Pancreas (tissue), 10 donors: Measurements from ENCODE around the gene SOCS3. TPM values are rescaled to one million over a fixed set of nuclear protein-coding genes. Genes with fewer than 3 reads are reported as not detected.
A peak's percentile ranks its signal among the peaks of the same experiment; 100 is the strongest.

Source experiments
- ATAC-seq, 4 donors: fragments of 200-7000 bp; cut with Tn5 transposase; one replicate each; pipeline versions ENCODE4 v1.8.0 to v1.9.1; 2020; ENCODE audit warnings: mild to moderate bottlenecking in 4 of 4, moderate library complexity in 4 of 4
- DNase-seq, 6 donors: peaks; one replicate each; pipeline ENCODE4 v3.0.0-alpha.2; 2020
- FAIRE-seq: peaks from 2 replicates; lab custom pipeline; 2012; peaks lifted over from hg19 to GRCh38; lab: Jason Lieb, UNC
- H3K27ac ChIP-seq, 4 donors: fragments of 200-600 bp; sonication (generic); 1 replicate in 3 of 4; 2 replicates in 1 of 4; pipeline versions ENCODE4 v1.5.0 to v1.8.0; 2020
- H3K27me3 ChIP-seq, 4 donors: fragments of 200-600 bp; one replicate each; pipeline ENCODE4 v1.8.0; 2021
- H3K36me3 ChIP-seq, 3 donors: fragments of 200-600 bp; sonication (generic) in 1 of 3; one replicate each; pipeline versions ENCODE4 v1.5.0 to v1.8.0; 2020 to 2021
- H3K4me1 ChIP-seq, 3 donors: fragments of 200-600 bp; one replicate each; pipeline ENCODE4 v1.8.0; 2021
- H3K4me3 ChIP-seq, 4 donors: fragments of 200-600 bp; sonication (generic) in 2 of 4; one replicate each; pipeline versions ENCODE4 v1.5.0 to v1.8.0; 2020 to 2021
- H3K9me3 ChIP-seq, 4 donors: fragments of 200-600 bp; one replicate each; pipeline ENCODE4 v1.8.0; 2021
- CTCF ChIP-seq, 4 donors: fragments of 200-600 bp; sonication (generic) in 3 of 4; IDR thresholded peaks; one replicate each; pipeline versions ENCODE4 v1.5.0 to v1.8.0; 2021; ENCODE audit warnings: antibody characterized with exemption in 4 of 4
- whole genome bisulfite sequencing, 2 donors: extraction: QIAGEN DNeasy Blood & Tissue Kit; methylation state at CpG; one replicate each; pipeline ENCODE4 v1.1.7; 2013; 5-methylcytosine and 5-hydroxymethylcytosine counted together
- intact Hi-C, 3 donors: fragments of 100-400 bp; cut with DNase I; formaldehyde crosslinking; loops; one replicate each; pipeline versions ENCODE4 v1.11.1 to v1.14.2; 2022
- polyA plus RNA-seq, 2 donors: library from polyadenylated mRNA; stranded (reverse); fragments of 200-250 nt; gene quantifications; one replicate each; pipeline ENCODE4 v1.2.3, GENCODE V29; 2013
- total RNA-seq, 6 donors: library from RNA; stranded (reverse); fragmentation: NEBNext Ultra II Directional in 4 of 6; extraction: Animal tissue kit (Norgen Biotek cat#: 25700) in 4 of 6; gene quantifications; one replicate each; pipeline versions ENCODE4 v1.2.1 to v1.2.4, GENCODE V29; 2021 to 2023
- donor health status: healthy with polysubstance abuse.
- donor health status: DM: no; HTN: no; CAD: no; lungs with moderate emphysema.
- donor health status: DM: no; HTN: no; CAD: no.
- donor health status: control.
- donor health status: control.
- donor health status: Bipolar disorder and iron deficiency.
- donor health status: DM: yes; HTN: yes; CAD: no.
- donor health status: DM: no; HTN: no; CAD: no.
- donor health status: DM: no; HTN: no; CAD: no.
- donor health status: DM: yes; HTN: yes; CAD: no.

SOCS3 gene
- total and polyA plus RNA-seq, 8 donors, result 5.7 to 53.3 (median 22.8) TPM

- no peak overlapping the region for H3K27ac ChIP-seq
- H3K9me3 ChIP-seq, result no peaks in the 10 kb centered on the region
- intact Hi-C loops, result no loop called here
- ATAC-seq (no peak), FAIRE-seq (no peak), DNase-seq (peak in 1 of 6 donors; percentile 50)
- H3K4me3 ChIP-seq, result no peak overlapping the region
- 78 to 84% methylated on average over 10 of the region's 10 CpGs for WGBS, 2 donors
- H3K4me1 ChIP-seq, result peaks cover 9 to 24% (median 11%) of the 10 kb centered on the region in 3 donors
- no peaks in the 10 kb centered on the region for H3K27me3 ChIP-seq
- no peak for TF ChIP-seq CTCF (IDR thresholded peaks at IDR 0.05)
- no peaks in the 10 kb centered on the region for H3K36me3 ChIP-seq
Observed at GRCh38 chr17:78340183-78340955, 19.5 kb downstream of the SOCS3 start.

- Histone ChIP-seq H3K4me1 (peaks cover 9 to 17% (median 10%) of the 10 kb centered on the region in 3 donors), H3K27ac (peak overlapping the region in 2 of 4 donors; percentile 38 to 46), H3K36me3 (no peaks in the 10 kb centered on the region), H3K4me3 (no peak overlapping the region), H3K9me3 (no peaks in the 10 kb centered on the region), H3K27me3 (no peaks in the 10 kb centered on the region)
- DNase-seq (peak in 2 of 6 donors; percentile 30 to 54), FAIRE-seq (no peak), ATAC-seq (peak; percentile 10 to 29 (median 14))
- intact Hi-C loops, result no loop called here
- no peak for TF ChIP-seq CTCF (IDR thresholded peaks at IDR 0.05)
- WGBS, 2 donors, result 35 to 36% methylated on average over 11 of the region's 11 CpGs
Observed at GRCh38 chr17:78338486-78339259, 21.2 kb downstream of the SOCS3 start.

GRCh38 chr17:78337244-78338109 lies 22.4 kb downstream of the SOCS3 start:
- 83 to 88% methylated on average over 19 of the region's 19 CpGs for WGBS, 2 donors
- no peaks in the 10 kb centered on the region for H3K9me3 ChIP-seq
- H3K36me3 ChIP-seq, result no peaks in the 10 kb centered on the region
- DNase-seq (peak in 1 of 6 donors; percentile 42), ATAC-seq (peak in 2 of 4 donors; percentile 12 to 21), FAIRE-seq (no peak)
- TF ChIP-seq CTCF (IDR thresholded peaks at IDR 0.05), result no peak
- no peak overlapping the region for H3K27ac ChIP-seq
- H3K4me3 ChIP-seq, result no peak overlapping the region
- no peaks in the 10 kb centered on the region for H3K27me3 ChIP-seq
- intact Hi-C loops, result no loop called here
- H3K4me1 ChIP-seq, result peaks cover 3 to 5% (median 4%) of the 10 kb centered on the region in 3 donors

- no peaks in the 10 kb centered on the region for H3K4me1 ChIP-seq
- H3K27me3 ChIP-seq, result no peaks in the 10 kb centered on the region
- no peak overlapping the region for H3K27ac ChIP-seq
- intact Hi-C loops, result no loop called here
- TF ChIP-seq CTCF (IDR thresholded peaks at IDR 0.05), result no peak
- no peak overlapping the region for H3K4me3 ChIP-seq
- FAIRE-seq (no peak), ATAC-seq (no peak), DNase-seq (no peak)
- H3K9me3 ChIP-seq, result no peaks in the 10 kb centered on the region
- no peaks in the 10 kb centered on the region for H3K36me3 ChIP-seq
- 78 to 82% methylated on average over 11 of the region's 11 CpGs for WGBS, 2 donors
Observed at GRCh38 chr17:78335209-78335608, 24.7 kb downstream of the SOCS3 start.
